ENCODE measurements around the gene AGAP5. TPM values are rescaled to one million over a fixed set of nuclear protein-coding genes. Genes with fewer than 3 reads are reported as not detected.

AGAP5 gene
- total and polyA plus RNA-seq, 10 of the 15 experiments (the other 5 are each of a cell fraction or from before 2014, with no cell fraction given): 0.68 to 8.5 (median 6.7) TPM; not detected in 1

GRCh38 chr10:73644767-73645166, 53.1 kb downstream of the AGAP5 start (continued):
- TF ChIP-seq CEBPB (IDR thresholded peaks at IDR 0.05; ENCODE audit: borderline replicate concordance in 1 of 2, low read depth in 2 of 2, low read length in 2 of 2): no peak

GRCh38 chr10:73644015-73644743, 53.7 kb downstream of the AGAP5 start:
- H3K4me3 ChIP-seq: no peak overlapping the region
- H3K27ac ChIP-seq (ENCODE audit: control insufficient read depth, insufficient read depth): peak overlapping the region; percentile 27; the same call in 1 of the 2 replicates
- H3K27me3 ChIP-seq (replicated peaks in 1 of 2; ENCODE audit: control insufficient read depth in 2 of 2, insufficient read depth in 2 of 2, low read length in 1 of 2): no peaks in the 10 kb centered on the region
- H3K4me1 ChIP-seq (ENCODE audit: control insufficient read depth, insufficient read depth, low read length): peaks cover 18% of the 10 kb centered on the region
- SMC1A ChIA-PET (ENCODE audit: uncharacterized antibody, unreplicated experiment): interaction anchor here (0.7 to 5.6 kb wide), 34 partner anchors 9 to 393 kb away, joined by 3 to 134 read pairs (median 4); partner anchors contain the start of genes PPP3CB and SYNPO2L
- no peak overlapping the region for H3K9ac ChIP-seq (ENCODE audit: control insufficient read depth, insufficient read depth, low read length)
- WGBS (ENCODE audit: insufficient coverage, insufficient replicate concordance, low lambda C conversion rate, missing lambda C conversion rate): 16% methylated on average over 5 of the region's 5 CpGs
- intact Hi-C loops (cut with micrococcal nuclease; ENCODE audit: unreplicated experiment): loop anchor here (1.0 kb wide), 2 partner anchors 115 to 380 kb away; no protein-coding TSS in a partner anchor
- H4K20me1 ChIP-seq (ENCODE audit: control insufficient read depth, insufficient read depth): no peaks in the 10 kb centered on the region
- POLR2A ChIA-PET: interaction anchor here (0.5 to 1.1 kb wide), 9 partner anchors 17 to 234 kb away, joined by 3 to 5 read pairs (median 3); partner anchors contain the start of gene PPP3CB
- BruUV-seq (replicated peaks): no TSS peak
- H3K36me3 ChIP-seq (ENCODE audit: control insufficient read depth in 2 of 2, insufficient read depth in 2 of 2, low read length in 1 of 2): no peaks in the 10 kb centered on the region
- no peaks in the 10 kb centered on the region for H3K9me3 ChIP-seq (replicated peaks; ENCODE audit: control insufficient read depth, insufficient read depth, low read length)
- peak; percentile 87 for ATAC-seq
- peak overlapping the region; percentile 73 for H2AFZ ChIP-seq (ENCODE audit: control insufficient read depth, low read depth, low read length)
- CTCF ChIA-PET: interaction anchor here (0.6 to 5.2 kb wide), 52 partner anchors 9 to 1975 kb away, joined by 3 to 163 read pairs (median 4); partner anchors contain the start of genes CFAP70 and USP54
- FAIRE-seq: peak; percentile 98
- no peaks in the 10 kb centered on the region for H3K79me2 ChIP-seq (ENCODE audit: control insufficient read depth, insufficient read depth, low read length)
- peak; percentile 53 for DNase-seq (ENCODE audit: low read depth, low spot score)
- RAD21 ChIA-PET (ENCODE audit: unreplicated experiment): interaction anchor here (0.6 to 5.4 kb wide), 22 partner anchors 10 to 547 kb away, joined by 3 to 96 read pairs (median 4); partner anchors contain the start of genes P4HA1, PPP3CB and SYNPO2L
- peak overlapping the region; percentile 62; the same call in 1 of the 2 replicates for H3K4me2 ChIP-seq (ENCODE audit: control insufficient read depth, insufficient read depth)
- in situ Hi-C loops (cut with MboI): loop anchor here (5.0 kb wide), 2 partner anchors 112 to 387 kb away; no protein-coding TSS in a partner anchor
- TF ChIP-seq, protein P1, sequence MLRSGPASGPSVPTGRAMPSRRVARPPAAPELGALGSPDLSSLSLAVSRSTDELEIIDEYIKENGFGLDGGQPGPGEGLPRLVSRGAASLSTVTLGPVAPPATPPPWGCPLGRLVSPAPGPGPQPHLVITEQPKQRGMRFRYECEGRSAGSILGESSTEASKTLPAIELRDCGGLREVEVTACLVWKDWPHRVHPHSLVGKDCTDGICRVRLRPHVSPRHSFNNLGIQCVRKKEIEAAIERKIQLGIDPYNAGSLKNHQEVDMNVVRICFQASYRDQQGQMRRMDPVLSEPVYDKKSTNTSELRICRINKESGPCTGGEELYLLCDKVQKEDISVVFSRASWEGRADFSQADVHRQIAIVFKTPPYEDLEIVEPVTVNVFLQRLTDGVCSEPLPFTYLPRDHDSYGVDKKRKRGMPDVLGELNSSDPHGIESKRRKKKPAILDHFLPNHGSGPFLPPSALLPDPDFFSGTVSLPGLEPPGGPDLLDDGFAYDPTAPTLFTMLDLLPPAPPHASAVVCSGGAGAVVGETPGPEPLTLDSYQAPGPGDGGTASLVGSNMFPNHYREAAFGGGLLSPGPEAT (IDR thresholded peaks at IDR 0.05; ENCODE audit: low read depth): no peak
- TF ChIP-seq GATAD2B (conservative IDR thresholded peaks at IDR 0.05; ENCODE audit: low read depth) (no peak), MEF2B (IDR thresholded peaks at IDR 0.05; ENCODE audit: partially characterized antibody, poor library complexity, severe bottlenecking) (peak; percentile 83), SMC3 (IDR thresholded peaks at IDR 0.05; ENCODE audit: borderline replicate concordance, low read length) (peak; percentile 93), ZBTB33 (IDR thresholded peaks at IDR 0.05) (no peak), STAT1 (conservative IDR thresholded peaks at IDR 0.05) (0 out of 2 replicates have a peak, but pooled peaks have one; percentile 29), RAD21 (IDR thresholded peaks at IDR 0.05; ENCODE audit: insufficient read depth, low read depth, low read length) (peak; percentile 86), MEF2A (IDR thresholded peaks at IDR 0.05; ENCODE audit: insufficient read depth, low read depth, low read length) (peak; percentile 85)
- TF ChIP-seq, protein P2, sequence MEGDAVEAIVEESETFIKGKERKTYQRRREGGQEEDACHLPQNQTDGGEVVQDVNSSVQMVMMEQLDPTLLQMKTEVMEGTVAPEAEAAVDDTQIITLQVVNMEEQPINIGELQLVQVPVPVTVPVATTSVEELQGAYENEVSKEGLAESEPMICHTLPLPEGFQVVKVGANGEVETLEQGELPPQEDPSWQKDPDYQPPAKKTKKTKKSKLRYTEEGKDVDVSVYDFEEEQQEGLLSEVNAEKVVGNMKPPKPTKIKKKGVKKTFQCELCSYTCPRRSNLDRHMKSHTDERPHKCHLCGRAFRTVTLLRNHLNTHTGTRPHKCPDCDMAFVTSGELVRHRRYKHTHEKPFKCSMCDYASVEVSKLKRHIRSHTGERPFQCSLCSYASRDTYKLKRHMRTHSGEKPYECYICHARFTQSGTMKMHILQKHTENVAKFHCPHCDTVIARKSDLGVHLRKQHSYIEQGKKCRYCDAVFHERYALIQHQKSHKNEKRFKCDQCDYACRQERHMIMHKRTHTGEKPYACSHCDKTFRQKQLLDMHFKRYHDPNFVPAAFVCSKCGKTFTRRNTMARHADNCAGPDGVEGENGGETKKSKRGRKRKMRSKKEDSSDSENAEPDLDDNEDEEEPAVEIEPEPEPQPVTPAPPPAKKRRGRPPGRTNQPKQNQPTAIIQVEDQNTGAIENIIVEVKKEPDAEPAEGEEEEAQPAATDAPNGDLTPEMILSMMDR (IDR thresholded peaks at IDR 0.05 in 2 of 3, conservative IDR thresholded peaks at IDR 0.05 in 1 of 3; ENCODE audit: control insufficient read depth in 2 of 3, extremely low read depth in 1 of 3, insufficient read depth in 1 of 3, low read depth in 3 of 3, low read length in 3 of 3): peak; percentile 79 to 91 (median 81); a peak in 5 of 6 replicates
- TF ChIP-seq, protein P3, sequence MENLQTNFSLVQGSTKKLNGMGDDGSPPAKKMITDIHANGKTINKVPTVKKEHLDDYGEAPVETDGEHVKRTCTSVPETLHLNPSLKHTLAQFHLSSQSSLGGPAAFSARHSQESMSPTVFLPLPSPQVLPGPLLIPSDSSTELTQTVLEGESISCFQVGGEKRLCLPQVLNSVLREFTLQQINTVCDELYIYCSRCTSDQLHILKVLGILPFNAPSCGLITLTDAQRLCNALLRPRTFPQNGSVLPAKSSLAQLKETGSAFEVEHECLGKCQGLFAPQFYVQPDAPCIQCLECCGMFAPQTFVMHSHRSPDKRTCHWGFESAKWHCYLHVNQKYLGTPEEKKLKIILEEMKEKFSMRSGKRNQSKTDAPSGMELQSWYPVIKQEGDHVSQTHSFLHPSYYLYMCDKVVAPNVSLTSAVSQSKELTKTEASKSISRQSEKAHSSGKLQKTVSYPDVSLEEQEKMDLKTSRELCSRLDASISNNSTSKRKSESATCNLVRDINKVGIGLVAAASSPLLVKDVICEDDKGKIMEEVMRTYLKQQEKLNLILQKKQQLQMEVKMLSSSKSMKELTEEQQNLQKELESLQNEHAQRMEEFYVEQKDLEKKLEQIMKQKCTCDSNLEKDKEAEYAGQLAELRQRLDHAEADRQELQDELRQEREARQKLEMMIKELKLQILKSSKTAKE (IDR thresholded peaks at IDR 0.05; ENCODE audit: low read depth, poor library complexity, severe bottlenecking): peak; percentile 66
